Stimulated activated CD4-positive, alpha-beta T cell treated with anti-CD3 and anti-CD28 coated beads, Interleukin-12 subunit alpha, Interleukin-12 subunit beta, amount 100 ng/mL, for 4 hours (primary cell): ENCODE measurements around the gene GNG7.
A peak's percentile ranks its signal among the peaks of the same experiment; 100 is the strongest.
"Not testable (repeated sequence)": the region's sequence is repeated elsewhere in the genome, so short reads cannot be mapped to it uniquely, and the experiment has no call there.

Source experiments
- DNase-seq: peaks from one replicate; pipeline ENCODE4 v3.0.0-alpha.2; 2020

GNG7 gene

DNA sequence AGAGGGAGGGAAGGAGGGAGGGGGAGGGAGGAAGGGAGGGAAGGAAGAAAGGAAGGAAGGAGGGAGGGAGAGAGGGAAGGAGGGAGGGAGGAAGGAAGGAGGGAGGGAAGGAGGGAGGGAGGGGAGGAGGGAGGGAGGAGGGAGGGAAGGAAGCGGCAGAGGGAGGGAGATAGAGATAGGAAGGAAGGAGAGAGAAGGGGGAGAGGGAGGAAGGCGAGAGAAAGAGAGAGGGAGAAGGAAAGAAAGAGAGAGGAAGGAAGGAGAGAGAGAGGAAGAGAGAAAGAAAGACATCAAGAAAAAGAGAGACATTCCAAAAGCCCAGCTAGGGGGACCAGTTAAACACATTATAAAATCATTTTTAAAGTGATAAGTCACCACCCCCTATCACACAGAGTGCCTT is 62.5 kb downstream of the GNG7 start:
- no peak for DNase-seq

DNA sequence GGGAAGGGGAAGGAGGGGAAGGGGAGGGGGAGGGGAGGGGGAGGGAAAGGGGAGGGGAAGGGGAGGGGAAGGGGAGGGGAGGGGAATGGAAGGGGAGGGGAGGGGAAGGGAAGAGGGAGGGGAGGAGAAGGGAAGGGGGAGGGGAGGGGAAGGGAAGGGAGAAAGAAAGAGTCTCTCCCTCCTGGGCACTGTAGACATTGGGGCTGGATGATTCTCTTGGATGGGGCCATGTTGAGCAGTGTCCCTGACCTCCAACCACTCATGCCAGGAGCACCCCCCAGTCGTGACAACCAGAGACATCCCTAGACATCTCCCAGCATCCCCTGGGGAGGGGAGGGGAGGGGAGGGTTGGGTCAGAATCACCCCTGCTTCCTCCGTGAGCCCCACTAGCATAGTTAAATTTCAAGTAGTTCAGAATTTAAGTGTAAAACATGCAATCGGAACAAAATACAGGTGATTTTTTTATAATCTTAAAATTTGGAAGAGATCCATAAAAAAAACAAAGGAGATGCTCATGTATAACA is 64.0 kb downstream of the GNG7 start:
- no peak for DNase-seq

DNA sequence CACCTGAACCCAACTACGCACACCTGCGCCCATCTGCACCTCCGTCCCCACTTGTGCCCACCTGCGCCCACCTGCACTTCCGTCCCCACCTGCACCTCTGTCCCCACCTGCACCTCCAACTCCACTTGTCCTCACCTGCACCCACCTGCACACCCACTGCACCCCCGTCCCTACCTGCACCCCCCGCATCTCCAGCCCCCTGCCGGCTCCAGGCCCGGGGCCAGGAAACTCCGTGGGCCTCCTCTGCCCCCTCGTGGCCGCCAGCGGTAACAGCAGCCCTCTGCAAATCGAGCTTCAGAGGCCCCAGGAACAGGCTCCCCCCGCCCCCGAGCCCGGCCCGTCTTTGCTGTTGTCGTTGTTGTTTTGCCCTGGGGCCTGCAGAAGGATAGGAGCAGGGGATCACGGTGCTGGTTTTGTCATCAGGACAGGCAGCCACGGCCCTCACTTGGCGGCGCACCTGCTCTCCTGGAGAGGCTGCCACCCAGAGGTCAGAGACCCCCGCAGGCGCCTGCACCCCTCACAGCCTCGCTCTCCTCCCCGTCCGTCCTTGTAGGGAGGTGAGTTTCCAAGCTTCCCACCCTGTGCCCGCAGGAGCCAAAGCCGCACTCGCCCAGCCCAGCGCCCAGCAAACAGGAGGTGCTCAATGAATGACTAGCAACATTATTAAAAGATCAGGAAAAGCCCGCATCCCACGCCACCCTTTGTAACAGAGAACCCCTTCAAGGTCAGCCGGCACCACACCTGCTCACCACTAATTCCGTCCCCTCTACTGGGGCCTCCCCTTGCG is 65.4 kb downstream of the GNG7 start:
- peak; percentile 76 for DNase-seq

DNA sequence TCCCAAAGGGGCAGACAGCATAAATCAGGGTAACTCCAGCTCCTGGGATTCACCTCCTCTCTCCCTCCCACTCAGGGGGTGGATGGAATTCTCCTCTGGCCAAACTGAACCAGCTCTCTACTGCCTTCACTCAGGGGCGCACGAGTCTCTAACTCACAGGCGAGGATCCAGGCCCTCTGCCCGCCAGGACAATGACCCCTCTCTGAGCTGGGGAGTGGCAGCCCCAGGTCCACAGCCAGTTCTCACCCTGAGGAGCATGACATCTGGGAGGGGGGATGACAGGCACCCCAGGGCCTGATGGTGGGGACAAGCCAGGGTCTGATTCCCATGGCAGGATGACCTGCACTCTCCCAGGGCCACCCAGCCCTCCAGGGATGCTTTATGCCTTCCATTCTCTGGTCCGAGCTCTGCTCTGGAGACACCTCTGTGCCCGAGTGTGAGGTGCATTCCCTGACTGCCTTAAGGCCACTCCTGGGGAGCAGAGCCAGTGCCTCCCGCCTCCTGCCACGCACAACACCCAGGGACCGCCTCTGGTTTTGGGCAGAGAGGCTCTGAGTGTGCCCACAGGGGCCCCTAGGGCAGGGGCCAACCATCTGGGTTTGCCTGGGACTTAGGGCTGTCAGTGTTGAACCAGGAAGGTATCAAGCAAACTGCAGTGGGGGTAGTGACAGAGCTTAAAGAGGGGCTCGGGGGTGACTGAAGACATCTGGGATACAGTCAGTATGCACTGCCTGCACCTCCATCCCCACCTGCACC is 66.2 kb downstream of the GNG7 start:
- DNase-seq = no peak

DNA sequence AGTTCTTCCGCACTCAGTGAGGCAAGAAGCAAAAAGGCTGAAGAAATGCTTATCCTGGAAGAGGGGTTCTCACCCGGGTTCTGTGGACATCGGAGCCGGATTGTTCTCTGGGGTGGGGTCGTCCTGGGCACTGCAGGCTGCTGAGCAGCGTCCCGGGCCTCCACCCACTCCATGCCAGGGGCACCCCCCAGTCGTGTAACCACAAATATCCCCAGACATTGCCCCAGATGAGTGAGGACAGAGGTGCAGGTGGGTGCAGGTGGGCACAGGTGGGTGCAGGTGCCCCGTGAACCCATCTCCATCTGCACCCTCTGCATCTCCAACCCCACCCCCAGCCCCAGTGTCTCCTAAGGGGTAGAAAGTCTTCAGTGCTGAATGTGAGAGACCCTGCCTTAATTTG is 67.5 kb downstream of the GNG7 start:
- DNase-seq = no peak

DNA sequence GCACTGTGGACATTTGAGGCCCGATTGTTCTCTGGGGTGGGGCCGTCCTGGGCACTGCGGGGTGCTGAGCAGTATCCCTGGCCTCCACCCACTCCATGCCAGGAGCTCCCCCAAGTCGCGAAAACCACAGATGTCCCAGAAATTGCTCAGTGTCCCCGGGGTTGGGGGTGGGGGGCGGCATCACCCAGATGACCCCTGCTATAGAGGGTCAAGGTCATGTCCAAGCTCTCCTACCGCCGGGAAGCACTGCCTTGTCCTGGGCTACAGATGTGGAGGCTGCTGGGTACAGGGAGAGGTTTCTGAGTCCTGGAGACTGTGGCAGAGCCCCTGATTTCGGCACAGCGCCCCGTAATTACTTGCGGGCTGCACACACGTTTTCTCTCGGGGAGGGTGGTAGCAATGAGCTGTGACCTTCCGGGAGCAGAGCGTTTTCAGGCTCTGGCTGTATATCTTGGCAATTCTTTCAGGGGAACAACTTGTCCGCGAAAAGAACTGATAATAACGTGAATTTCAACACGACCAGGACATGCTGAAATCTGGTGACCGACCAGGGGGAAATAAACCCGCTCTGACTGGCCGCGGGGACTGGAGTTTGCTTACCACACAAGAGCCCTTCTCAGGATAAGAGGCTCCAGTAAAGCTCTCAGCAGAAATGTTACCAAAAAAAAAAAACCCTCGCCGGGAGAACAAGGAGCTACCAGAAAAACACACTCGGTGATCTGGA is 68.1 kb downstream of the GNG7 start:
- DNase-seq = no peak

DNA sequence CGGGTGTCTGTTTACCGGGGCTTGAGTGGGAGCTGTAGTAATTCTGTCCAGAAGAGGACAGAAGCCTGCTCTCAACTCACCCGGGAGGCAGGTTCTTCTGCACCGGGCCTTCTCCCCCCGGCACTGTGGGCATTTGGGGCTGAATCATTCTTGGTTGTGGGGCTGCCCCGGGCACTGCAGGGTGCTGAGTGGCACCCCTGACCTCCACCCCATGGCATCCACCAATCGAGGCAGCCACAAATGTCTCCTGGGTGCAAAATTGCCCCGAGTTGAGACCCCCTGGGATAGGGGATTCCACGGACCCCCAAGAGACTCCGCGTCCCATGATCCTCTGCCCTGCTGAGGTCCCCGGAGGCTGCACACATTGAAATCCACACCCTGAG is 68.8 kb downstream of the GNG7 start:
- no peak for DNase-seq

DNA sequence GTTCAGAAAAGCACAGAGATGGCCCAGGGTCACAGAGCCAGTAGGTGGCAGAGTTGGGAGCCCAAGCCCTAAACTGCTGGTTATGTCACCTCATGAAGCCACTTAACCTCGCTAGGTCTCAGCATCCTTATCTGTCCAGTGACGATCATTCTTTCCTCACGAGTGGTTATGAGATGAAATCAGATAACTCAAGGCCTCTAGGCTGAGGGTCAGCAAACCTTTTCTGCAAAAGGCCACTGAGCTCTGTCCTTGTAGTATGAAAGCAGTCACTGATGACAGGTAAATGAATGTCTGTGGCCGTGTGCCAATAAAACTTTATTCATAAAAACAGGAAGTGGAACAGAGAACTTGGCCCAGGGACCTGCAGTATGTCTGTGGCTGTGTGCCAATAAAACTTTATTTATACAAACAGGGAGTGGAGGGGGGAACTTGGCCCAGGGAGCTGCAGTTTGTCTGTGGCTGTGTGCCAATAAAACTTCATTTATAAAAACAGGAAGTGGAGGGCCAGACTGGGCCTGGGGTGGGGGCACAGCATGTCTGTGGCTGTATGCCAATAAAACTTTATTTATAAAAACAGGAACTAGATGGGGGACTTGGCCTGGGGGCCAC is 71.2 kb downstream of the GNG7 start:
- no peak for DNase-seq

DNA sequence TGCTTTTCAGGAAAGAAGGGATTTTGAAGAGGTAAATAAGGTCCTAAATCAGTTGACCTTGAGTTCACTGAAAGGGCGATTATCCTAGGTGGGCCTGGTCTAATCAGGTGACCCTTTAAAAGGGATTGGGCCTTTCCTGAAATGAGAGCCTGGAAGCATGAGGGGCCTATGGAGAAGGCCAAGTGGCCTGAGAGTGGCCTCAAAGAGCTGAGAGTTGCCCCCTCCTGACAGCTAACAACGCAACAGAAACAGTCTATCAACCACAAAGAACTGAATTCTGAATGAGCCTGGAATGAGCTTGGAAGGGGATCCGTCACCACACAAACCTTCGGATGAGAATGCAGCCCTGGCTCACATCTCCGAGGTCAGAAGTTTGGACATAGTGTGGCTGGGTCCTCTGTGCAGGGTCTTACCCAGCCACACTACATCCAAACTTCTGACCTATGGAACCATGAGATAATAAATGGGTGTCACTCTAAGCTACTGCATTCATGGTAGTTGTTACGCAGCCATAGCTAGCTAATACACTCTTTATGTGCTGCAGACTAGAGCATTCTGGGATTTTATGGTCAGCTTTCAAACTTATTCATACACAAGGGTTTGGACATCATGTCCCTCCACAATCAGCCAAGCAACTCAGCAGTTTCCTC is 72.0 kb downstream of the GNG7 start:
- DNase-seq = no peak

DNA sequence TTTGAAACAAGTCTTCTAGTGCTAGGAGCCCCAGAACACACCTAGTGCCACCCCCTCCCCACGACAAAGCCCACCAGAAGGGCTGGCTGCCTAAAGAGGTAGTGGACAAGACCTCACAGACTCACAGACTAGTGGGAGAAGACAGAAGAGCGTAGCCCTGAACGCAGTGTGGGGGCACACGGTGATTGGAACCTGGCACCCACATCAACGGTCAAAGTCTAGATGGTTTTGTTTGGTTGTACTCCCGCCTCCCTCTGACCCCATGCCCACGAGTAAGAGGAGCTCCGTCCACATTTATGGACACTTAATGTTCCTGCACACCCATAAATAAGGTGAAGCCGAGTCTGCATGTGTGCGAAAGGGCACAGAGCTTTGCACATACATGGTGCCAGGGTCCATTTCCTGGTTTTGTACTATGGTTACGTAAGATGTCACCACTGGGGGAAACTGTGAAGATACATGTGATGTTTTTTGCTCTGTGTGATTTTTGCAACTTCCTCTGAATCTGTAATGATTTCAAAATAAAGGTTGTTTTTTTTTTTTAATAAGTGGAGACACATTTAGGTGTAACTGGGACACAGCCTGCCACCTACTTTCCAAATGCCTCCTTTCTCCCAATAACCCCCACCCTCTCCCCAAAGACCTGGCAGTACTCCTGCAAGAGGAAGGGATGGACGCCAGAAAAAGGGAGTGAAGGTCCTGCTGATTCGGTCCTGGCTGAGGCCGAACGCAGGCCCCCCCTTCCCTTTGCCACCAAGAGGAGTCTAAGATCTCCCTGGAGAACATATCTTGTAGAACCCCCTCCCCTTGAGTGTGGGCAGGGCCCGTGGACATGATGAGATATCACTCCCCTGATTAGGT is 72.8 kb downstream of the GNG7 start:
- DNase-seq = no peak

DNA sequence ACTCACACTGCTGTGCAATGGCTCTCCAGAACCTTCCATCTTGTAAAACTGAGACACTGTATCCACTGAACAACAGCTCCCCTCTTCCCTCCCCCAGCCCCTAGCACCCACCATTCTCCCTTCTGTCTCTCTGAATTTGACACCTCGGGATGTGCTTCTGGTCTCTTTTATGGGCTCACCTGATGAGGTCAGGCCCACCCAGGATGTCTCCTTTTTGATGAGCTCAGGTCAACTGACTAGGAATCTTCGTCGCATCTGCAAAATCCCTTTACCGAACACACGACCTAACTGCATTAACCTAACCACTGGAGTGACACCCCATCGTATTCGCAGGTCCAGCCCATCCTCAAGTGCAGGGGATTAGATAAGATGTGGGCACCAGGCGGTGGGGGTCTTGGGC is 73.9 kb downstream of the GNG7 start:
- DNase-seq = no peak

DNA sequence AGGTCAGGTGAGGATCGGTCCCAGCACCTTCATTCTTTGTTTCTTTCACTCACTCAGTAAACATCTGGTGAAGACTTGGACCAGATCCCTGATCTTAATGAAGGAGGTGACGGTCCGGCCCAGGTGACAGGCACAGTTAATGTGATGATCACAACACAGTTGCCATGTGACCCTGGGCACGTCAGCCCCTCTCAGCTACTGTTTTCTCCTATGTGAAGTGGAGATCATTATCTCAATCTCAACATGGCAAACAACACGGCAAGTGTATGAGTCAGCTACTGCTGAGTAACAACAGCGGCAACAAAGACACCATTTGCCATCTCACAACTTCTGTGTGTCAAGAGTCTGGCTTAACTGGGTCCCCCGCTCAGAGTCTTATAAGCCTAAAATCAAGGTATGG is 74.6 kb downstream of the GNG7 start:
- no peak for DNase-seq

DNA sequence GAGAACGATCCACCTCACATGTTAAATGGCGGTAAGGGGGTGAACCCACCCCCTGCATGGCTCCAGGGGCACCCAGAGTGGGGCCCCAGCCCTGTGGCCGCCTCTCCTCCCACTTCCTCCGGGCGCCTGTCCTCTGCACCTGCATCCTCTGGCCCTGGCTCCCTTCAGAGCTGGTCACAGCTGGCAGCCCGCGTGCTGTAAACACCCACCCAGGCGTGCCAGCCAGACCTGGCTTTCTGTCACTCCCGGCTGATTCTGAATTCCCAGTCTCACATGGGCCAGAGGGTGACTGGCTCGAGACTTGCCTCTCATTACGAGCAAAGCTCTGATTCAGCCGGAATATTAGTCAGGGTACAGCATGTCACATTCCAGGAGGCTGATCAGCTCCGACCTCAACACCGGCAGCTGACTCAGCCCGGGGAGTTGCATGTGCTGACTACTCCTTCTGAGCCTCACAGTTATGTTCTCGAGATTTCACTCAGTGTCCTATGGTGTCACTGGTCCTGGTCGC is 75.1 kb downstream of the GNG7 start:
- DNase-seq = peak; percentile 43

DNA sequence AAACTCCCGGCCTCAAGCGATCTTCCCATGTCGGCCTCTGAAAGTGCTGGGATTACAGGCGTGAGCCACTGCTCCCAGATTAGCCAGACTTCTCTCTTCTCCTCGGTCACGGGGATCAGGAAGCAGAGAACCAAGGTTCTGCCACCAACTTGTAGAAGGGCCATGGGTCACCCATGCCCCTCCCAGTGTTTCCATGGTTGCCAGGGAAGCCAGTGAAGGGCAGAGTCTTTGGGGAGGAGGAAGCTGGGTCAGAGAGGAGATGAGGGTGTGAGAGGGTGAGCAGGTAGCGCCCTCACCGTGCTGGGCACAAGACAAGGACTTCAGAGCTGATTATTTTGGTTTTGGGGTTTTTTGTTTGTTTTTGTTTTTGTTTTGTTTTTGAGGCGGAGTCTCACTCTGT is 77.1 kb downstream of the GNG7 start:
- no peak for DNase-seq

DNA sequence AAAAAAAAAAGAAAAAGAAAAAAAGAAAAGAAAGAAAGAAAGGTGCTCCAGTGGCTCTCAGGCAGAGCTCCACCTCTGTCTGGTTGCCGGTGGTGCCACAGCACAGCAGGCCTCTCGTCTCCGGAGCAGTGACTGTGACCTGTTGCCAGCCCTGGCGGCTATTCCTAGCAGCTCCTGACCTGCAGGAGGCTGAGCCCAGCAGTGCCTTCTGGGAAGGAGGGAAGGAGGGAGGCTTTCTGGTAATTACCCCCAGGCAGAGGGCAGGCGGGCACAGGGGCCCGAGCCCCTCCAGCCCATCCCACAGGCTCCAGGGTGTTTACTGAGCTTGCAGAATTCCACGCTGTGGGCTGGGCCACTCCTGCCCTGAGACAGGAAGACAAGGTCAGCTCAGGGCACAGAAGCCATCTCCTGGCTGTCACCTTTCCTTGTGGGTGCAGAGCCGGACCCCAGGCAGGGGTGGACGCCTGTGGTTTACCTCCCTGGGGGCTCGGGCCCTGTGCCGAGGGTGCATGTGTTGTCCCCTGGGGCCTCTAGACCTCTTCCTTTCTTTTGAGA is 77.9 kb downstream of the GNG7 start:
- no peak for DNase-seq

DNA sequence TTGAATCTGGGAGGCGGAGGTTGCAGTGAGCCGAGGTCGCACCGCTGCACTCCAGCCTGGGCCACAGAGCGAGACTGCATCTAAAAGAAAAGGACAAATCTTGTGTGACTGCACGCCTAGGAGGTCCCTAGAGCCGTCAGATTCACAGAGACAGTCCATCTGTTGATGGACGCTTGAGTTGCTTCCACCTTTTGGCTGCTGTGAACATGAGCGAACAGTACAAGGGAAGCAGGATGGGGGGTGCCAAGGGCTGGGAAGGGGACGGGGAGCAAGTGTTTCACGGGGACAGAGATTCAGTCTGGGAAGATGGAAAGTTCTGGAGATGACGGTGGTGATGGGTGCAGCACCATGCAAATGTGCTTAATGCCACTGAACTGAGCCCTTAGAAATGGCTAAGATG is 78.7 kb downstream of the GNG7 start:
- no peak for DNase-seq

DNA sequence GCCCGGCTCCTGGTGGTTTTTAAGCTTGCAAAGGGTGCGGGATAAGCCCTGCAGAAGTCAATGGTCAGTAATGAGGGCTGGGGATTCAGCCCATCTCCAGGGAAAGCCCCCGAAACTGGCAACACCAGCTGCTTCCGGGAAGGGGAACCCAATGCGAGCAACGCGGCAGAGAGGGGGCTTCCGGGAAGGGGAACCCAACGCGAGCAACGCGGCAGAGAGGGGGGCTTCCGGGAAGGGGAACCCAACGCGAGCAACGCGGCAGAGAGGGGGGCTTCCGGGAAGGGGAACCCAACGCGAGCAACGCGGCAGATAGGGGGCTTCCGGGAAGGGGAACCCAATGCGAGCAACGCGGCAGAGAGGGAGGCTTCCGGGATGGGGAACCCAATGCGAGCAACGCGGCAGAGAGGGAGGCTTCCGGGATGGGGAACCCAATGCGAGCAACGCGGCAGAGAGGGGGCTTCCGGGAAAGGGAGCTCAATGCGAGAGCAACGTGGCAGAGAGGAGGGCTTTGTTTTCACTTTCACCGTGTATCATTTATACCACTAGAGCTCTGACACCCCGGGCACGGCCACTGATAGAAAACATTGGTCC is 80.0 kb downstream of the GNG7 start:
- DNase-seq = not testable (repeated sequence)

DNA sequence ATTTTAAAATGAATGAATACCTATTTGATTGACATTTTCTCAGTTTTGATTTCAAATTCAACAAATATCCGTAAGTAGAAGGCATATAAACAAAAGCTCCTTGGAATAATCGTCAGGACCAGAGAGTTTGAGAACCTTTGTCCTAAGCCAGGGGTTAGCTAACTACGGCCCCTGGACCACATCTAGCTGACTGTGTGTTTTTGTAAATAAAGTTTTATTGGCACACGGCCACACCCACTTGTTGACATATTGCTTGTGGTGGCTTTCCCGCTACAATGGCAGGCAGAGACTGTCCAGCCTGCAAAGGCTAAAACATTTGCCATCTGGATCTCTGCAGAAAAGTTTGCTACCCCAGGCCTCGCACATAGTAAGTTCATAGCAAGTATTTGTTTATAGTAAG is 83.4 kb downstream of the GNG7 start:
- no peak for DNase-seq

DNA sequence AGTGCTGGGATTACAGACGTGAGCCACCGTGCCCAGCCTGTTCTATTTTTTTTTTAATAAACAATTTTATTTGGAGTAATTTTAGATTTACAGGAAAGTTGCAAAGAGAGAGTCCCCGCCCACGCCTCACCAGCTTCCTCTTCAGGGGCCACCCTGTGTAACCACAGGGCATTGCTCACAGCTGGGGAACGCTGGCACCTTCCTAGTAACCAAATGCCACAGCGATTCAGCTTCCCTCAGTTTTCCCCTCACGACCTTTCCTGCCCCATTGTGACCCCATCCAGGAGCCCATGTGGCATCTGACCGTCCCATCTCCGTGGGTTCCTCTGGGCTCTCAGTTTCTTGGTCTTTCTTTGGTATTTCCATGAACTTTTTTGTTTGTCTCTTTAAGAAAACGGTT is 83.9 kb downstream of the GNG7 start:
- DNase-seq = peak; percentile 82

DNA sequence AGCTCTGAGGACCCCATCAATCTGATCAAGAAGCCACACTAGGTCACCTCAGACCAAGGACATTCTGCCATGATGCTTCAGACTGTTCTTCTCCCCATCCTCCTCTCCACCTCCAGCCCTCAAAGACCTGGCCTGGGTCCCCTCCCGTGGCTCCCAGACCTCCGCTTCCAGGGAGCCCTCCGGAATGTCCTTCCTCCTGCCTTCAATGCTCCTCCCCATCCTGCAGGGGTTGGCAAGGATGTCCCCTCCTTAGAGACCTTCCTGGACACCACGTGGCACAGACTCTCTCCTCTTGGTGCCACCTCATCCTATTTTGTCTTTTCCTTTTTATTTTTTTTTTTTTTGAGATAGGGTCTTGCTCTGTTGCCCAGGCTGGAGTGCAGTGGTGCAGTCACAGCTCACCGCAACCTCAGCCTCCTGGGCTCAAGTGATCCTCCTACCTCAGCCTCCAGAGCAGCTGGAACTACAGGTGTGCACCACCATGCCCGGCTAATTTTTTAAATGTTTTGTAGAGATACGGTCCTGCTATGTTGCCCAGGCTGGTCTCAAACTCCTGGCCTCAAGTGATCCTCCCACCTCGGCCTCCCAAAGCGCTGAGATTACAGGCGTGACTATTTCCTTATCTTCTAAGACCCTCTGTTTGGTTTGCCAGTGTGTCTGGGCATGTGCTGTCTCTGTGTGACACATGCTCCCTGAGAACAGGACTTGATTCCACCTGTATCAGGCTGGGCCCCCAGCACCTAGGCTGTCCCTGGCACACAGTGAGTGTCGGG is 84.9 kb downstream of the GNG7 start:
- no peak for DNase-seq
